Measurements from ENCODE around the gene MRPL4. TPM values are rescaled to one million over a fixed set of nuclear protein-coding genes. Genes with fewer than 3 reads are reported as not detected.

MRPL4 gene
- total RNA-seq, 1 donor = 14.9 TPM

DNA sequence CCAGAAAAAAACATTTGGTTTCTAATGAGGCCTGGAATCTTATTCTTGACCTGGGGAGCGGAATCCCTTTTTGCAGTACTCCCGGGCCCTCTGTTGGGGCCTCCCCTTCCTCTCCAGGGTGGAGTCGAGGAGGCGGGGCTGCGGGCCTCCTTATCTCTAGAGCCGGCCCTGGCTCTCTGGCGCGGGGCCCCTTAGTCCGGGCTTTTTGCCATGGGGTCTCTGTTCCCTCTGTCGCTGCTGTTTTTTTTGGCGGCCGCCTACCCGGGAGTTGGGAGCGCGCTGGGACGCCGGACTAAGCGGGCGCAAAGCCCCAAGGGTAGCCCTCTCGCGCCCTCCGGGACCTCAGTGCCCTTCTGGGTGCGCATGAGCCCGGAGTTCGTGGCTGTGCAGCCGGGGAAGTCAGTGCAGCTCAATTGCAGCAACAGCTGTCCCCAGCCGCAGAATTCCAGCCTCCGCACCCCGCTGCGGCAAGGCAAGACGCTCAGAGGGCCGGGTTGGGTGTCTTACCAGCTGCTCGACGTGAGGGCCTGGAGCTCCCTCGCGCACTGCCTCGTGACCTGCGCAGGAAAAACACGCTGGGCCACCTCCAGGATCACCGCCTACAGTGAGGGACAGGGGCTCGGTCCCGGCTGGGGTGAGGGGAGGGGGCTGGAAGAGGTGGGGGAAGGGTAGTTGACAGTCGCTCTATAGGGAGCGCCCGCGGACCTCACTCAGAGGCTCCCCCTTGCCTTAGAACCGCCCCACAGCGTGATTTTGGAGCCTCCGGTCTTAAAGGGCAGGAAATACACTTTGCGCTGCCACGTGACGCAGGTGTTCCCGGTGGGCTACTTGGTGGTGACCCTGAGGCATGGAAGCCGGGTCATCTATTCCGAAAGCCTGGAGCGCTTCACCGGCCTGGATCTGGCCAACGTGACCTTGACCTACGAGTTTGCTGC is 35.1 kb downstream of the MRPL4 start, which contains the start of gene ICAM4:
TSS of gene ICAM4 (plus strand) at position 153 of the 935 bp plus-strand sequence. CDS start at position 211, 58 bp downstream.
- H3K4me3 ChIP-seq (ENCODE audit: low read length) = no peak within 1 kb of the TSS
- H3K9me3 ChIP-seq (ENCODE audit: low read depth, low read length) = no peaks in the 10 kb centered on the region
- peaks cover 46% of the 10 kb centered on the region for H3K27me3 ChIP-seq (ENCODE audit: insufficient read depth, low read length)
- peaks cover 71% of the 10 kb centered on the region for H3K4me1 ChIP-seq (ENCODE audit: insufficient read depth, low read length)

DNA sequence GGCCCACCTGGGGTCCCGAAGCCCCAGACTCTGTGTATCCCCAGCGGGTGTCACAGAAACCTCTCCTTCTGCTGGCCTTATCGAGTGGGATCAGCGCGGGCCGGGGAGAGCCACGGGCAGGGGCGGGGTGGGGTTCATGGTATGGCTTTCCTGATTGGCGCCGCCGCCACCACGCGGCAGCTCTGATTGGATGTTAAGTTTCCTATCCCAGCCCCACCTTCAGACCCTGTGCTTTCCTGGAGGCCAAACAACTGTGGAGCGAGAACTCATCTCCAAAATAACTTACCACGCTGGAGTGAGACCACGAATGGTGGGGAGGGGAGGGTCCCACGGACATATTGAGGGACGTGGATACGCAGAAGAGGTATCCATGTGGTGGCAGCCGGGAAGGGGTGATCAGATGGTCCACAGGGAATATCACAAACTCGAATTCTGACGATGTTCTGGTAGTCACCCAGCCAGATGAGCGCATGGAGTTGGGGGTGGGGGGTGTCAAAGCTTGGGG is 36.7 kb downstream of the MRPL4 start:
- H3K27me3 ChIP-seq (ENCODE audit: insufficient read depth, low read length) = peaks cover 62% of the 10 kb centered on the region
- no peak overlapping the region for H3K4me3 ChIP-seq (ENCODE audit: low read length)
- H3K4me1 ChIP-seq (ENCODE audit: insufficient read depth, low read length) = peaks cover 87% of the 10 kb centered on the region
- H3K9me3 ChIP-seq (ENCODE audit: low read depth, low read length) = no peaks in the 10 kb centered on the region

DNA sequence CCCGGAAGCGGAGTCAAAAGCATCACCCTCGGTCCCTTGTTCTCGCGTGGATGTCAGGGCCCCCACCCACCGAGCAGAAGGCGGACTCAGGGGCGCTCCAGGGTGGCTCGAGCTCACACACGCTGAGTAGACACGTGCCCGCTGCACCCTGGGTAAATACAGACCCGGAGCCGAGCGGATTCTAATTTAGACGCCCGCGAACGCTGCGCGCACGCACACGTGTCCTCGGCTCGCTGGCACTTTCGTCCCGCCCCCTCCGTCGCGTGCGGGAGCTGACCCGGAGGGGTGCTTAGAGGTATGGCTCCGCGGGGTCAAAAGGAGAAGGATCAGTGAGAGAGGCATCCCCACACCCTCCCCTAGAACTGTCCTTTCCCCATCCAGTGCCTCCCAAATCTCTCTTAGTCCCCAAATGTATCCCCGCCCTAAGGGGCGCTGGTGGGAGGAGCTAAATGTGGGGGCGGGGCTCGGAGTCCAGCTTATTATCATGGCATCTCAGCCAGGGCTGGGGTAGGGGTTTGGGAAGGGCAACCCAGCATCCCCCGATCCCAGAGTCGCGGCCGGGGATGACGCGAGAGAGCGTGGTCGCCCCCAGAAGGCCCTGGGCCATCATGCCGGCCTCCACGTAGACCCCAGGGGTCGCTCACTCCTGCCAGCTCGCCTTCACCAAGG is 37.3 kb downstream of the MRPL4 start:
- no peak overlapping the region for H3K4me3 ChIP-seq (ENCODE audit: low read length)
- peaks cover 89% of the 10 kb centered on the region for H3K4me1 ChIP-seq (ENCODE audit: insufficient read depth, low read length)
- H3K9me3 ChIP-seq (ENCODE audit: low read depth, low read length) = no peaks in the 10 kb centered on the region
- peaks cover 68% of the 10 kb centered on the region for H3K27me3 ChIP-seq (ENCODE audit: insufficient read depth, low read length)

DNA sequence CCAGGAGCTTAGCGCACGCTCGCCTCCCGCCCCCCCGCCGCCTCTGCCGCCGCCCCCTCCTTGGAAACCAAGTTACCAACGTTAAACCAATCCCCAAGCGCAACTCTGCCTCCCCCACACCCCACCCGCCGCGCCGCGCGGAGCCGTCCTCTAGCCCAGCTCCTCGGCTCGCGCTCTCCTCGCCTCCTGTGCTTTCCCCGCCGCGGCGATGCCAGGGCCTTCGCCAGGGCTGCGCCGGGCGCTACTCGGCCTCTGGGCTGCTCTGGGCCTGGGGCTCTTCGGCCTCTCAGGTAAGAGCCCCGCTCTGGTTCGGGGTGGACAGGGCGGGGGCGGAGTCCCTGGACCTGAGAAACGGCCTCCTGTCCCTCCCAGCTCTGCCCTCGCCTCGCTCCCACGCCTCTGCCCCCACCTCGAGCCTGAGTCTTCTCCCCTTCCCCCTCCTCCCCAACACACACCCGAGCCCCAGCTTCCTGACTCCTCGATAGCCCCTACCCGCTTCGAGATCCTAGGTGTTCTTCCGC is 37.9 kb downstream of the MRPL4 start, which contains the start of gene ICAM5:
TSS of gene ICAM5 (plus strand) at position 117 of the 521 bp plus-strand sequence. CDS start at position 209, 92 bp downstream.
- Histone ChIP-seq H3K4me3 (ENCODE audit: low read length) (no peak within 1 kb of the TSS), H3K4me1 (ENCODE audit: insufficient read depth, low read length) (peaks cover 95% of the 10 kb centered on the region), H3K27me3 (ENCODE audit: insufficient read depth, low read length) (peaks cover 74% of the 10 kb centered on the region), H3K9me3 (ENCODE audit: low read depth, low read length) (no peaks in the 10 kb centered on the region)

DNA sequence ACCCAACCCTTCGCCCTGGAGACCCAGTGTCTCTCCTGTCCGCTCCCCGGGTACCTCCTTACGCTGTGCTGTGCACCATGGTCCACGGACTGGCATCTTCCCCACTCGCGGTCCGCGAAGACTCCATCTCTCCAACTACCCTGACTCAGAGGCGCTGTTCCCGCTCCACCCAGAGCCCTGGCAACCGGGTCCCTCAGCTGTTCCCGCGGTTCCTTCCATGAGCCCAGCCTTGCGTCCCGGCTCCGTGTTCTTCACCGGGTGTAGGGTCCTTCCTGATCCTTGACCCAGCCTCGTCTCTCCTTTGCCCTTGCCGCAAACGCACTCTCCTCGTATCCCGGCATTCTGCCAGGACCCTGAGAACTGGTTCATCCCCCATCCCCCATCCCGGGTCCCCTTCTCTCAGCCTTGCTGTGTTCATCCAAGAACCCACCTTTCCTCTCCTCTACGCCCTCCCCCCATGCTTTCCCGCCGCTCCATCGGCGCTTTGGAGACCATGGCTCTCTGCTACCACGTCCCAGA is 38.4 kb downstream of the MRPL4 start:
- H3K9me3 ChIP-seq (ENCODE audit: low read depth, low read length) = no peaks in the 10 kb centered on the region
- H3K4me1 ChIP-seq (ENCODE audit: insufficient read depth, low read length) = peaks cover 96% of the 10 kb centered on the region
- no peak overlapping the region for H3K4me3 ChIP-seq (ENCODE audit: low read length)
- peaks cover 79% of the 10 kb centered on the region for H3K27me3 ChIP-seq (ENCODE audit: insufficient read depth, low read length)

DNA sequence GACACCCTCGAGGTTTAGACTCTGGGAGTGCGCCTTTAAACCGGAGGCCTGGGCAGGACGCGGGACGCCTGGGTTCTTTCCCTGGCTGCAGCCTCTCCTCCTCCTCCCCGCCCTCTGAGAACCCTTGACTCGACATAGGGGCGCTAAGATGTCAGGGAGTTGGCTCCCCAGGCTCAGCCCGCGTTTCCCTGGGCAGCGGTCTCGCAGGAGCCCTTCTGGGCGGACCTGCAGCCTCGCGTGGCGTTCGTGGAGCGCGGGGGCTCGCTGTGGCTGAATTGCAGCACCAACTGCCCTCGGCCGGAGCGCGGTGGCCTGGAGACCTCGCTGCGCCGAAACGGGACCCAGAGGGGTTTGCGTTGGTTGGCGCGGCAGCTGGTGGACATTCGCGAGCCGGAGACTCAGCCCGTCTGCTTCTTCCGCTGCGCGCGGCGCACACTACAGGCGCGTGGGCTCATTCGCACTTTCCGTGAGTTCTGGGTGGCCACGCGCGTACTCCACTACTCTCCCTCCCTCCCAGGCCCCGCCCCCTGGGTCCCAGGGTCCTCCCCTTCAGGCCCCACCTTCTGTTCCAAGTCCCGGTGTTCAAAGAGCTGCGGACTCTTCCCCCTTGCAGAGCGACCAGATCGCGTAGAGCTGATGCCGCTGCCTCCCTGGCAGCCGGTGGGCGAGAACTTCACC is 39.0 kb downstream of the MRPL4 start:
- Histone ChIP-seq H3K4me3 (ENCODE audit: low read length) (no peak overlapping the region), H3K9me3 (ENCODE audit: low read depth, low read length) (no peaks in the 10 kb centered on the region), H3K4me1 (ENCODE audit: insufficient read depth, low read length) (peaks cover 96% of the 10 kb centered on the region), H3K27me3 (ENCODE audit: insufficient read depth, low read length) (peaks cover 82% of the 10 kb centered on the region)

DNA sequence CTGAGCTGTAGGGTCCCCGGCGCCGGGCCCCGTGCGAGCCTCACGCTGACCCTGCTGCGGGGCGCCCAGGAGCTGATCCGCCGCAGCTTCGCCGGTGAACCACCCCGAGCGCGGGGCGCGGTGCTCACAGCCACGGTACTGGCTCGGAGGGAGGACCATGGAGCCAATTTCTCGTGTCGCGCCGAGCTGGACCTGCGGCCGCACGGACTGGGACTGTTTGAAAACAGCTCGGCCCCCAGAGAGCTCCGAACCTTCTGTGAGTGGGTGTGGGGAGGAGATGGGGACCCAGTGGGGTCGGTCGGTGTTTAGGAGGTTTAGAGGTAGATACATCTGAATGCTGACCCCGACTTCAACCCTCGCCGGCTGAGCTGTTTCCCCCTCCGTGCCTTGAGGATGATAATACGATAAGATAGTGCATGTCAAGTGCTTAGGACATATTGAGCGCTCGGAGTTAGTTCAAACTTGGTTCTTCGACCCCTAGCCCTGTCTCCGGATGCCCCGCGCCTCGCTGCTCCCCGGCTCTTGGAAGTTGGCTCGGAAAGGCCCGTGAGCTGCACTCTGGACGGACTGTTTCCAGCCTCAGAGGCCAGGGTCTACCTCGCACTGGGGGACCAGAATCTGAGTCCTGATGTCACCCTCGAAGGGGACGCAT is 39.7 kb downstream of the MRPL4 start:
- Histone ChIP-seq H3K9me3 (ENCODE audit: low read depth, low read length) (no peaks in the 10 kb centered on the region), H3K27me3 (ENCODE audit: insufficient read depth, low read length) (peaks cover 84% of the 10 kb centered on the region)

DNA sequence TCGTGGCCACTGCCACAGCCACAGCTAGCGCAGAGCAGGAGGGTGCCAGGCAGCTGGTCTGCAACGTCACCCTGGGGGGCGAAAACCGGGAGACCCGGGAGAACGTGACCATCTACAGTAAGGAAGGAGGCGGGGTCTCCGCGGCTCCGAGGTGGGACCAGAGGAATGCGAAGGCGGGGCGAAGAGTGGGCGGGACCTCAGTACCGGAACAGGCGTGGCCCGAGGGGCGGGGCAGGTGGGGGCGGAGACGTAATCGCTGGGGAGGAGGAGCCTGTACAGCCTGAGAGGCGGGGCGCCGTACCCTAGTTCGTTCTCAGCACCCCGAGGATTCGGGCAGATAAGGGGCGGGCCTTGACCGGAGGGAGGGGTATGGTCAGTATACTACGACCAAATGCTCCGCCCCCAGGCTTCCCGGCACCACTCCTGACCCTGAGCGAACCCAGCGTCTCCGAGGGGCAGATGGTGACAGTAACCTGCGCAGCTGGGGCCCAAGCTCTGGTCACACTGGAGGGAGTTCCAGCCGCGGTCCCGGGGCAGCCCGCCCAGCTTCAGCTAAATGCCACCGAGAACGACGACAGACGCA is 40.3 kb downstream of the MRPL4 start:
- Histone ChIP-seq H3K27me3 (ENCODE audit: insufficient read depth, low read length) (peaks cover 85% of the 10 kb centered on the region), H3K4me1 (ENCODE audit: insufficient read depth, low read length) (peaks cover 87% of the 10 kb centered on the region), H3K4me3 (ENCODE audit: low read length) (no peak overlapping the region), H3K9me3 (ENCODE audit: low read depth, low read length) (no peaks in the 10 kb centered on the region)

More for the DNA sequence above, 39.7 kb downstream of the MRPL4 start:
- Histone ChIP-seq H3K4me1 (ENCODE audit: insufficient read depth, low read length) (peaks cover 93% of the 10 kb centered on the region), H3K4me3 (ENCODE audit: low read length) (no peak overlapping the region)

DNA sequence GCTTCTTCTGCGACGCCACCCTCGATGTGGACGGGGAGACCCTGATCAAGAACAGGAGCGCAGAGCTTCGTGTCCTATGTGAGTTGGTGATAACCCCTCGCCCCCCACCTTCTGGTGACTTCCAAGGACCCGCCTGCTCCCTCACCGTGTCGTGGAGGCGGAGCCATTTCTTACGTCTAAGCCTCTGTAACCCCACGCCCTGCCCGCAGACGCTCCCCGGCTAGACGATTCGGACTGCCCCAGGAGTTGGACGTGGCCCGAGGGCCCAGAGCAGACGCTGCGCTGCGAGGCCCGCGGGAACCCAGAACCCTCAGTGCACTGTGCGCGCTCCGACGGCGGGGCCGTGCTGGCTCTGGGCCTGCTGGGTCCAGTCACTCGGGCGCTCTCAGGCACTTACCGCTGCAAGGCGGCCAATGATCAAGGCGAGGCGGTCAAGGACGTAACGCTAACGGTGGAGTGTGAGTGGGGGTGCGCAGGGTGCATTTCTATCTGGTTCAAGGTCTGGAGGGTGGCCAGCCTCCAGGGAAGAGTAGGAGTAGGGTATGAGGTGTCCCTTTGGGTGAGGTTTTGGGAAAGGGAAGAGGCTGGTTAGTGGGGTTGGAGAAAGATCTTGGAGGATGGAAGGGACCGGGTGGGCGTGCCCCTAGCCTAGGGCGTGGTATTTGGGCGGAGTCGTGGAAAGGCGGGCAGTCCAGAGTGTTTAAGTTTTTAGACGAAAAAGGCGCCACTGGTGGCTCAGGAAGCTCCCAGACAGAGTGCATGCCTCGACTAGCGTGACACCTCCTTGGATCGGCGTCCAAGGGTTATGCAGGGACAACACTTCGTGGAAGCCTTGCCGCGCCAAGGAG is 41.0 kb downstream of the MRPL4 start:
- Histone ChIP-seq H3K27me3 (ENCODE audit: insufficient read depth, low read length) (peaks cover 79% of the 10 kb centered on the region), H3K4me3 (ENCODE audit: low read length) (no peak overlapping the region), H3K4me1 (ENCODE audit: insufficient read depth, low read length) (peaks cover 79% of the 10 kb centered on the region), H3K9me3 (ENCODE audit: low read depth, low read length) (no peaks in the 10 kb centered on the region)

DNA sequence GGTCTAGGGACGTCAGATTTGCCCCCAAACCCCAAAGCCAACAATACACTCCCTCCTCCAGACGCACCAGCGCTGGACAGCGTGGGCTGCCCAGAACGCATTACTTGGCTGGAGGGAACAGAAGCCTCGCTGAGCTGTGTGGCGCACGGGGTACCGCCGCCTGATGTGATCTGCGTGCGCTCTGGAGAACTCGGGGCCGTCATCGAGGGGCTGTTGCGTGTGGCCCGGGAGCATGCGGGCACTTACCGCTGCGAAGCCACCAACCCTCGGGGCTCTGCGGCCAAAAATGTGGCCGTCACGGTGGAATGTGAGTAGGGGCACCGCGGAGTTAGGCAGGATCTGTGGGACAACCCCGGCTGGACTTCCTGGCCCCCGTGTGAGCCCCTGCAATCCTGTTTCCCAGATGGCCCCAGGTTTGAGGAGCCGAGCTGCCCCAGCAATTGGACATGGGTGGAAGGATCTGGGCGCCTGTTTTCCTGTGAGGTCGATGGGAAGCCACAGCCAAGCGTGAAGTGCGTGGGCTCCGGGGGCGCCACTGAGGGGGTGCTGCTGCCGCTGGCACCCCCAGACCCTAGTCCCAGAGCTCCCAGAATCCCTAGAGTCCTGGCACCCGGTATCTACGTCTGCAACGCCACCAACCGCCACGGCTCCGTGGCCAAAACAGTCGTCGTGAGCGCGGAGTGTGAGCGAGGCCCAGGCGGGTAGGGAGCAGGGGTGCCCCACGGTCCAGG is 41.8 kb downstream of the MRPL4 start:
- Histone ChIP-seq H3K27me3 (ENCODE audit: insufficient read depth, low read length) (peaks cover 71% of the 10 kb centered on the region), H3K9me3 (ENCODE audit: low read depth, low read length) (no peaks in the 10 kb centered on the region), H3K4me3 (ENCODE audit: low read length) (no peak overlapping the region), H3K4me1 (ENCODE audit: insufficient read depth, low read length) (peaks cover 72% of the 10 kb centered on the region)

DNA sequence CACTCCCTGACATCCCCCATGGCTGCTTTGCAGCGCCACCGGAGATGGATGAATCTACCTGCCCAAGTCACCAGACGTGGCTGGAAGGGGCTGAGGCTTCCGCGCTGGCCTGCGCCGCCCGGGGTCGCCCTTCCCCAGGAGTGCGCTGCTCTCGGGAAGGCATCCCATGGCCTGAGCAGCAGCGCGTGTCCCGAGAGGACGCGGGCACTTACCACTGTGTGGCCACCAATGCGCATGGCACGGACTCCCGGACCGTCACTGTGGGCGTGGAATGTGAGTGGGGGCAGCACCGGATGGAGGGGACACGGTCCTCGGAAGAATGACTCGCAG is 42.3 kb downstream of the MRPL4 start:
- H3K27me3 ChIP-seq (ENCODE audit: insufficient read depth, low read length) = peaks cover 66% of the 10 kb centered on the region
- no peaks in the 10 kb centered on the region for H3K9me3 ChIP-seq (ENCODE audit: low read depth, low read length)
- H3K4me1 ChIP-seq (ENCODE audit: insufficient read depth, low read length) = peaks cover 66% of the 10 kb centered on the region
- no peak overlapping the region for H3K4me3 ChIP-seq (ENCODE audit: low read length)

DNA sequence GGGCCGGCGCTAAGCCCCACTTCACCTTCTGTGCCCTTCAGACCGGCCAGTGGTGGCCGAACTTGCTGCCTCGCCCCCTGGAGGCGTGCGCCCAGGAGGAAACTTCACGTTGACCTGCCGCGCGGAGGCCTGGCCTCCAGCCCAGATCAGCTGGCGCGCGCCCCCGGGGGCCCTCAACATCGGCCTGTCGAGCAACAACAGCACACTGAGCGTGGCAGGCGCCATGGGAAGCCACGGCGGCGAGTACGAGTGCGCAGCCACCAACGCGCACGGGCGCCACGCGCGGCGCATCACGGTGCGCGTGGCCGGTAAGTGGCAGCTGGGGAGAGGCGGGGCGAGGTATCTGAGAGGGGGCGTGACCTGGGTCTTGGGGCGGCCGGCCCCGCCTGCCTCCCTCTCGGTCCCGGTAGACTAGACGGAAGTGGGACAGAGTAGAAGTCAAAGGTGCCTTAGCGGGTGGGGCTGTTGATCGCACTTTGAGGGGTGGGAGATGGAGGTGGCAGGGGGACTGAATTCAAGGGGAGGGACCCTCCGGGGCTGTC is 43.4 kb downstream of the MRPL4 start:
- H3K4me1 ChIP-seq (ENCODE audit: insufficient read depth, low read length) = peaks cover 65% of the 10 kb centered on the region
- peak overlapping the region; percentile 9 for H3K4me3 ChIP-seq (ENCODE audit: low read length)
- no peaks in the 10 kb centered on the region for H3K9me3 ChIP-seq (ENCODE audit: low read depth, low read length)
- H3K27me3 ChIP-seq (ENCODE audit: insufficient read depth, low read length) = peaks cover 56% of the 10 kb centered on the region

Data from mononuclear cell (primary cell).